ENCODE measurements around the gene MBOAT7.

MBOAT7 gene

DNA sequence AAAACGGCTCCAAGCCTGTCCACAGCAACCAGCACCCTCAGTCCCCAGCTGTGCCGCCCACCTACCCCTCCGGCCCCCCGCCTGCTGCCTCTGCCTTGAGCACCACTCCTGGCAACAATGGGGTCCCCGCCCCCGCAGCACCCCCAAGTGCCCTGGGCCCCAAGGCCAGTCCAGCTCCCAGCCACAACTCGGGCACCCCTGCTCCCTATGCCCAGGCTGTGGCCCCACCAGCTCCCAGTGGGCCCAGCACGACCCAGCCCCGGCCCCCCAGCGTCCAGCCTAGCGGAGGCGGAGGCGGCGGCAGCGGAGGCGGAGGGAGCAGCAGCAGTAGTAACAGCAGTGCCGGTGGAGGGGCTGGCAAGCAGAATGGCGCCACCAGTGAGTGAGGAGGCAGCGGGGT is 41.2 kb downstream of the MBOAT7 start:
- Histone ChIP-seq H3K4me3 (no peak overlapping the region), H3K27ac (peak overlapping the region in 1 of 2 donors; percentile 7)
- no peak for DNase-seq (ENCODE audit: low spot score)
- TF ChIP-seq CTCF (IDR thresholded peaks at IDR 0.05), result no peak

DNA sequence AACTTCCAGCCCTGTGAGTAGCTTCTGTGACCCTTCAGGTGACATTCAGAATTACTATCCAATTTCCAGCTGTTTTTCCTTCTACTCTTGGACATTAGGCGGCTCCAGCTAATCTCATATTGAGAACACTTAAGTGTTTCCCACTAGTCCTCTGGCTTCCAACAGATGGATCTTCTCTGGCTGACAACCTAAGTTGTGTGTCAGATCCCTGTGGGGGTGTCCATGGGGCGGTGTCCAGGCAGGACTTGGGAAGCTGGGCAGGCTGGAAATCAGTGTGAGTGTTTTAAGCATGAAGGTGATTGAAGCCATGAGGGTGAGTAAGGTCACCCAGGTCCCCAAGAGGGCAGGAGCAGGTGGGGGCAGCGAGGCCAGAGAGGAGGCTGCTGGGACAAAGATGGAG is 41.7 kb downstream of the MBOAT7 start:
- no peak overlapping the region for H3K4me3 ChIP-seq
- no peak for TF ChIP-seq CTCF (IDR thresholded peaks at IDR 0.05)
- DNase-seq (ENCODE audit: low spot score), result no peak
- peak overlapping the region in 1 of 2 donors; percentile 7 for H3K27ac ChIP-seq

DNA sequence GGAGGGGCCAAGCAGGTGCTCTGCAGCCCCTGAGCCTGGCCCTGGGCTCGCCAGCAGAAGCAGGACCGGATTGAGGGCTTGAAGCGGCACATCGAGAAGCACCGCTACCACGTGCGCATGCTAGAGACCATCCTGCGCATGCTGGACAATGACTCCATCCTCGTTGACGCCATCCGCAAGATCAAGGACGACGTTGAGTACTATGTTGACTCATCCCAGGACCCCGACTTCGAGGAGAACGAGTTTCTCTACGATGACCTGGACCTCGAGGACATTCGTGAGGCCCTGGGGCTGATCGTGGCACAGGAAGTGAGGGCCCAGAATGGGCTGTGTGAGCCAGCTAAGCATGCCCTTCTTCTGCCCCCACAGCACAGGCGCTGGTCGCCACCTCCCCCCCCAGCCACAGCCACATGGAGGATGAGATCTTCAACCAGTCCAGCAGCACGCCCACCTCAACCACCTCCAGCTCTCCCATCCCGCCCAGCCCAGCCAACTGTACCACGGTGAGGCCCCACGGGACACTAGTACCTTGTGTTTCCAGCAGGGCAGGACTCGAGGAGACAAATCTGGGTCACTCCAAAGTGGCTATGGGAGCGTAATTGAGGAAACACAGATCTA is 43.7 kb downstream of the MBOAT7 start:
- no peak overlapping the region for H3K4me3 ChIP-seq
- no peak for TF ChIP-seq CTCF (IDR thresholded peaks at IDR 0.05)
- DNase-seq (ENCODE audit: low spot score), result no peak
- H3K27ac ChIP-seq, result no peak overlapping the region

GRCh38 chr19:54142166-54142780 is 47.1 kb downstream of the MBOAT7 start:
- no peak for DNase-seq (ENCODE audit: low spot score)
- TF ChIP-seq CTCF (IDR thresholded peaks at IDR 0.05), result no peak
- Histone ChIP-seq H3K4me3 (no peak overlapping the region), H3K27ac (no peak overlapping the region)

GRCh38 chr19:54141356-54141755 is 48.0 kb downstream of the MBOAT7 start:
- H3K27ac ChIP-seq, result no peak overlapping the region
- TF ChIP-seq CTCF (IDR thresholded peaks at IDR 0.05), result no peak
- no peak for DNase-seq (ENCODE audit: low spot score)
- no peak overlapping the region for H3K4me3 ChIP-seq

DNA sequence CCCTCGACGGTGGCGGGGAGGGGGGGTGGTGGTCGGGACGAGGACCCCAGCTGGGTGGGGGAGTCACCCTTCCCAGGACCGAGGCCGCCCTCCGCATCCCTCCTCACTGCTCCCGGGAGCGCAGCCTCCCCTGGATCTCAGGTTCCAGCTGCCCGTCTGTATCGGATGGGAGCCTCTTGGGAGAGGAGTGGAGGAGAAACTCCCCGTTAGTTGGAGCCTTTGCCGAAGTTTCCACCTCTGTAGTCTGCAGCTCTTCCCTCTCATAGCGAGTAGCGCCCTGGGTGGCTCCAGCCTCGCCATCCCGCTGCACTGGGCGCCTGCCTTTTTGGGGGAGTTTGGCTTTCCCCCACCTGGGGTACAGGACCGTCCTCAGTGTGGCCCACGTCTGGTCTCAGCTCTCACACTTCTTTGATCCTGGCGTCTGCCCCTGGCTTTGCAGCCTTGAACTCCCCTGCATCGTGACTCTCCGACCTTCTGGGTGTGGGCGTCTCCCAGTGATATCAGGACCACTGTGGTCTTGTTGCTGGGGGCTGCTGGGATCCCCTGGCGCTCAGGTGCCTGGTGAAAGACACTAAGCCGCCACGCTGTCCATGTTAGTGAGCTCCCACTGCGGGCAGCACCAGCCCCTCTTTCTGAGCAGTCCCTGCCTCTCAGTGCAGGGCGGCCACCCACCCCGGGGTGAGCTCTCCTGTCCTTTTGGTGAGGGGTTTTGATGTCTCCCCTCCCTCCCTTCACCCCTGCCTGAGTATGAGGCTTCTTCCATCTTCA is 50.7 kb downstream of the MBOAT7 start:
- peak overlapping the region; percentile 97 to 99 for H3K27ac ChIP-seq
- DNase-seq (ENCODE audit: low spot score), result no peak
- TF ChIP-seq CTCF (IDR thresholded peaks at IDR 0.05), result no peak
- peak overlapping the region; percentile 97 for H3K4me3 ChIP-seq

Data from coronary artery (tissue), 2 donors.